ENCODE measurements around the gene C4orf54. TPM values are rescaled to one million over a fixed set of nuclear protein-coding genes. Genes with fewer than 3 reads are reported as not detected.

The C4orf54 gene
- total and polyA plus RNA-seq, 2 experiments from 2014 or later = not detected

- Histone ChIP-seq H2AFZ (no peak overlapping the region), H3K9me3 (ENCODE audit: low read depth) (no peaks in the 10 kb centered on the region), H3K4me3 (no peak overlapping the region), H3K36me3 (ENCODE audit: low read depth) (no peaks in the 10 kb centered on the region), H3K9me2 (ENCODE audit: insufficient read depth) (no peaks in the 10 kb centered on the region), H3K79me2 (ENCODE audit: insufficient read depth) (no peaks in the 10 kb centered on the region), H3K27me3 (replicated peaks; ENCODE audit: insufficient read depth) (no peaks in the 10 kb centered on the region), H4K20me1 (ENCODE audit: insufficient read depth) (no peaks in the 10 kb centered on the region), H3K27ac (no peak overlapping the region), H3K4me1 (ENCODE audit: insufficient read depth) (no peaks in the 10 kb centered on the region), H3F3A (ENCODE audit: insufficient read depth) (no peaks in the 10 kb centered on the region), H3K4me2 (ENCODE audit: unreplicated experiment) (no peak overlapping the region), H3K9ac (no peak overlapping the region)
- 1 to 2% methylated on average over 4 of the region's 4 CpGs for WGBS, 2 experiments (ENCODE audit: low coverage in 1 of 2, low lambda C conversion rate in 2 of 2, missing lambda C conversion rate in 2 of 2)
- no peak for TF ChIP-seq EZH2phosphoT487 (IDR thresholded peaks at IDR 0.05; ENCODE audit: insufficient read depth, low read depth)
- no peak for TF ChIP-seq EZH2 (IDR thresholded peaks at IDR 0.05; ENCODE audit: insufficient read depth, poor library complexity, severe bottlenecking)
- in situ Hi-C loops (cut with MboI) = no loop called here
- peak; percentile 1 for DNase-seq
Measured at GRCh38 chr4:99679204-99679603, 21.6 kb upstream of the C4orf54 start.

- no peaks in the 10 kb centered on the region for H3F3A ChIP-seq (ENCODE audit: insufficient read depth)
- no peaks in the 10 kb centered on the region for H3K79me2 ChIP-seq (ENCODE audit: insufficient read depth)
- in situ Hi-C loops (cut with MboI) = no loop called here
- no peaks in the 10 kb centered on the region for H3K9me3 ChIP-seq (ENCODE audit: low read depth)
- TF ChIP-seq EZH2phosphoT487 (IDR thresholded peaks at IDR 0.05; ENCODE audit: insufficient read depth, low read depth) = no peak
- TF ChIP-seq EZH2 (IDR thresholded peaks at IDR 0.05; ENCODE audit: insufficient read depth, poor library complexity, severe bottlenecking) = no peak
- no peaks in the 10 kb centered on the region for H4K20me1 ChIP-seq (ENCODE audit: insufficient read depth)
- no peak overlapping the region for H3K4me3 ChIP-seq
- H3K4me2 ChIP-seq (ENCODE audit: unreplicated experiment) = no peak overlapping the region
- no peak overlapping the region for H2AFZ ChIP-seq
- H3K36me3 ChIP-seq (ENCODE audit: low read depth) = no peaks in the 10 kb centered on the region
- WGBS, 2 experiments (ENCODE audit: low coverage in 1 of 2, low lambda C conversion rate in 2 of 2, missing lambda C conversion rate in 2 of 2) = 39 to 59% methylated on average over 1 of the region's 1 CpG
- H3K9me2 ChIP-seq (ENCODE audit: insufficient read depth) = no peaks in the 10 kb centered on the region
- no peak overlapping the region for H3K27ac ChIP-seq
- H3K27me3 ChIP-seq (replicated peaks; ENCODE audit: insufficient read depth) = no peaks in the 10 kb centered on the region
- H3K4me1 ChIP-seq (ENCODE audit: insufficient read depth) = no peaks in the 10 kb centered on the region
- no peak for DNase-seq
- H3K9ac ChIP-seq = no peak overlapping the region
Measured at GRCh38 chr4:99677161-99677560, 19.5 kb upstream of the C4orf54 start.

GRCh38 chr4:99670409-99671073 is 12.9 kb upstream of the C4orf54 start:
- Histone ChIP-seq H3K27me3 (replicated peaks; ENCODE audit: insufficient read depth) (no peaks in the 10 kb centered on the region), H3K79me2 (ENCODE audit: insufficient read depth) (no peaks in the 10 kb centered on the region), H4K20me1 (ENCODE audit: insufficient read depth) (no peaks in the 10 kb centered on the region), H3K4me2 (ENCODE audit: unreplicated experiment) (no peak overlapping the region), H3F3A (ENCODE audit: insufficient read depth) (no peaks in the 10 kb centered on the region), H3K9me3 (ENCODE audit: low read depth) (no peaks in the 10 kb centered on the region), H3K27ac (no peak overlapping the region), H3K36me3 (ENCODE audit: low read depth) (no peaks in the 10 kb centered on the region), H3K4me3 (no peak overlapping the region), H3K4me1 (ENCODE audit: insufficient read depth) (no peaks in the 10 kb centered on the region), H3K9ac (no peak overlapping the region), H2AFZ (no peak overlapping the region), H3K9me2 (ENCODE audit: insufficient read depth) (no peaks in the 10 kb centered on the region)
- DNase-seq = no peak
- whole genome bisulfite sequencing, 2 experiments (ENCODE audit: low coverage in 1 of 2, low lambda C conversion rate in 2 of 2, missing lambda C conversion rate in 2 of 2) = 43 to 44% methylated on average over 5 of the region's 5 CpGs
- TF ChIP-seq EZH2 (IDR thresholded peaks at IDR 0.05; ENCODE audit: insufficient read depth, poor library complexity, severe bottlenecking) (no peak), EZH2phosphoT487 (IDR thresholded peaks at IDR 0.05; ENCODE audit: insufficient read depth, low read depth) (no peak)
- in situ Hi-C loops (cut with MboI) = no loop called here

GRCh38 chr4:99669084-99669483 is 11.5 kb upstream of the C4orf54 start:
- in situ Hi-C loops (cut with MboI) = no loop called here
- H3K9me3 ChIP-seq (ENCODE audit: low read depth) = no peaks in the 10 kb centered on the region
- H3K79me2 ChIP-seq (ENCODE audit: insufficient read depth) = no peaks in the 10 kb centered on the region
- peak; percentile 23 for DNase-seq
- H3K4me1 ChIP-seq (ENCODE audit: insufficient read depth) = no peaks in the 10 kb centered on the region
- H3K27ac ChIP-seq = no peak overlapping the region
- TF ChIP-seq EZH2phosphoT487 (IDR thresholded peaks at IDR 0.05; ENCODE audit: insufficient read depth, low read depth) = no peak
- TF ChIP-seq EZH2 (IDR thresholded peaks at IDR 0.05; ENCODE audit: insufficient read depth, poor library complexity, severe bottlenecking) = no peak
- WGBS, 2 experiments (ENCODE audit: low coverage in 1 of 2, low lambda C conversion rate in 2 of 2, missing lambda C conversion rate in 2 of 2) = 31 to 48% methylated on average over 1 of the region's 1 CpG
- H3K4me3 ChIP-seq = no peak overlapping the region
- H4K20me1 ChIP-seq (ENCODE audit: insufficient read depth) = no peaks in the 10 kb centered on the region
- H3K4me2 ChIP-seq (ENCODE audit: unreplicated experiment) = no peak overlapping the region
- H2AFZ ChIP-seq = no peak overlapping the region
- no peaks in the 10 kb centered on the region for H3K36me3 ChIP-seq (ENCODE audit: low read depth)
- no peaks in the 10 kb centered on the region for H3K27me3 ChIP-seq (replicated peaks; ENCODE audit: insufficient read depth)
- H3F3A ChIP-seq (ENCODE audit: insufficient read depth) = no peaks in the 10 kb centered on the region
- H3K9me2 ChIP-seq (ENCODE audit: insufficient read depth) = no peaks in the 10 kb centered on the region
- H3K9ac ChIP-seq = no peak overlapping the region

Measured in GM23248 (cell line).